Right atrium auricular region (tissue), 2 donors: ENCODE data around the gene SOST. TPM values are rescaled to one million over a fixed set of nuclear protein-coding genes. Genes with fewer than 3 reads are reported as not detected.

ENCODE experiments used
- DNase-seq: peaks from one replicate; pipeline ENCODE4 v3.0.0-alpha.2; 2019; ENCODE audit warnings: low spot score
- H3K27ac ChIP-seq, 2 donors: fragments of 200-600 bp; sonication (generic); 1 replicate in 1 of 2; 2 replicates in 1 of 2; pipeline ENCODE4 v1.5.1; 2016 to 2019
- H3K27me3 ChIP-seq, 2 donors: fragments of 200-600 bp; sonication (generic); one replicate each; pipeline versions ENCODE4 v1.5.1 to v1.6.0; 2017 to 2019
- H3K36me3 ChIP-seq: fragments of 200-600 bp; sonication (generic); one replicate; pipeline ENCODE4 v1.5.1; 2016
- H3K4me1 ChIP-seq, 2 donors: fragments of 200-600 bp; sonication (generic); one replicate each; pipeline versions ENCODE4 v1.5.1 to v1.6.0; 2017 to 2019
- H3K4me3 ChIP-seq, 2 donors: fragments of 200-600 bp; sonication (generic); 1 replicate in 1 of 2; 2 replicates in 1 of 2; pipeline ENCODE4 v1.5.1; 2017 to 2019; ENCODE audit warnings: mild to moderate bottlenecking in 1 of 2, moderate library complexity in 1 of 2
- H3K9me3 ChIP-seq, 2 donors: fragments of 200-600 bp; sonication (generic); one replicate each; pipeline ENCODE4 v1.5.1; 2019
- total RNA-seq, 2 donors: library from RNA; depleted of rRNA; stranded (reverse); fragments of >200 nt; gene quantifications; one replicate each; pipeline ENCODE4 v1.1.0, GENCODE V29; 2016
- TF ChIP-seq, protein P1 (sequence below), 2 donors: fragments of 200-600 bp; sonication (generic); IDR thresholded peaks; one replicate each; pipeline ENCODE4 v1.5.1; 2019; ENCODE audit warnings: antibody characterized with exemption in 2 of 2

The SOST gene
- total RNA-seq, 2 donors from 2014 or later = not detected

DNA sequence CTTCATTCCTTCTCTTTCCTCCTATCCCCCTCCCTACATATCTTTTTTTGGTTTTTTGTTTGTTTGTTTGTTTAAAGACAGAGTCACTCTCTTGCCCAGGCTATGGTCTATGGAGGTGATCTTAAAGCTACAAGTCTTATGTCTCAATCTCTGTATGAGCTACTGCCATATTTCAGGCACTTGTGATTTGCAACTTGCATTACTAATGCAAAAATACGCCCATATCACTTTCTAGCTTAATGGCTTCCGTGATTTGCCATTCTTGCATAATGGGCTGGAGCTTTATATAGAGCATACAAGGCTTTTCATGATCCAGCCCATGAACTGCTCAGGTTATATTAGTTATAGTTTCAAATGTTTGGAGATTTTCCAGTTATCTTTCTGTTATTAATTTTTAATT, 29.1 kb upstream of the SOST start:
- Histone ChIP-seq H3K27ac (no peak overlapping the region), H3K4me1 (no peaks in the 10 kb centered on the region), H3K9me3 (no peaks in the 10 kb centered on the region), H3K4me3 (no peak overlapping the region), H3K27me3 (no peaks in the 10 kb centered on the region), H3K36me3 (no peaks in the 10 kb centered on the region)
- no peak for DNase-seq
- TF ChIP-seq, protein P1, sequence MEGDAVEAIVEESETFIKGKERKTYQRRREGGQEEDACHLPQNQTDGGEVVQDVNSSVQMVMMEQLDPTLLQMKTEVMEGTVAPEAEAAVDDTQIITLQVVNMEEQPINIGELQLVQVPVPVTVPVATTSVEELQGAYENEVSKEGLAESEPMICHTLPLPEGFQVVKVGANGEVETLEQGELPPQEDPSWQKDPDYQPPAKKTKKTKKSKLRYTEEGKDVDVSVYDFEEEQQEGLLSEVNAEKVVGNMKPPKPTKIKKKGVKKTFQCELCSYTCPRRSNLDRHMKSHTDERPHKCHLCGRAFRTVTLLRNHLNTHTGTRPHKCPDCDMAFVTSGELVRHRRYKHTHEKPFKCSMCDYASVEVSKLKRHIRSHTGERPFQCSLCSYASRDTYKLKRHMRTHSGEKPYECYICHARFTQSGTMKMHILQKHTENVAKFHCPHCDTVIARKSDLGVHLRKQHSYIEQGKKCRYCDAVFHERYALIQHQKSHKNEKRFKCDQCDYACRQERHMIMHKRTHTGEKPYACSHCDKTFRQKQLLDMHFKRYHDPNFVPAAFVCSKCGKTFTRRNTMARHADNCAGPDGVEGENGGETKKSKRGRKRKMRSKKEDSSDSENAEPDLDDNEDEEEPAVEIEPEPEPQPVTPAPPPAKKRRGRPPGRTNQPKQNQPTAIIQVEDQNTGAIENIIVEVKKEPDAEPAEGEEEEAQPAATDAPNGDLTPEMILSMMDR (IDR thresholded peaks at IDR 0.05) = no peak

DNA sequence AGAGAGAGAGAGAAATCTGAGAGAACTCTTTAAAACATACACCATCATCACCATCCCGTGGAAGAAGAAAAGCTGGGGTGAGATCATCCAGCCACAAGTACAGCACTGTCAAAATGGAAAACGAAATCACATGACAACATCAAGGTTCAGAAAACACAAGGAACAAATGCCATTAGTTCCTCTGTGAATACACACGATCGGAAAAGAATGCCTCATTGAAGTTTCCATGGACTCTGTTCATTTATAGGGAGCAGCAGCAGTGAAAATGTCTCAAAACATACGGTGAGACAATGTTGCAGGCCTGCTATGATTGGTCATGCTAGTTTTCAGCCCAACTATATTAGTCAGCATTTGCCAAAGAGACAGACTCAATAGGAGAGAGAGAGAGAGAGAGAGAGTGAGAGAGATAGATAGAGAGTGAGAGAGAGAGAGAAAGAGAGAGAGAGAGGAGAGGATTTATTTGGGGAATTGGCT, 26.1 kb upstream of the SOST start:
- TF ChIP-seq, protein P1 (IDR thresholded peaks at IDR 0.05) = no peak
- no peak for DNase-seq
- no peak overlapping the region for H3K4me3 ChIP-seq
- no peaks in the 10 kb centered on the region for H3K9me3 ChIP-seq
- no peaks in the 10 kb centered on the region for H3K36me3 ChIP-seq
- no peaks in the 10 kb centered on the region for H3K27me3 ChIP-seq
- H3K27ac ChIP-seq = no peak overlapping the region
- H3K4me1 ChIP-seq = peaks cover 0 to 4% of the 10 kb centered on the region in 2 donors

DNA sequence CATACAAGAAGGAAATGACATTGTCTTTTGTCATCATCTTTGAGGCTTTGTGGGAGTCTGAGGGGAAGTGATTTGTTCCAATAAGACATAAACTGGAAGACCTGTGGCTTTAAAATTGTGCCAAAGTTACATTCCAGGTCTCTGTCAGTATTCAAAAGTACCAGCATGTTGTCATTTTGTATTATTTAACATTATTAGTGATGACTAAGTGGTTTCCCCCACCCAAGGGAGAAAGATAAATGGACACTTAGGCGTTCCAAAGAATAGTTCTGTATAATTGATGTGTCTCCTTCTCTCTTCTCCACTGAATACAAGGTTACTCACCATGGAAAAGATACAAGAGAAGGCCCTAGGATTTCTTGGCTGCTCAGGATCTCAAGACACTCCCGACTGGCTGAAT, 25.5 kb upstream of the SOST start:
- Histone ChIP-seq H3K27me3 (no peaks in the 10 kb centered on the region), H3K9me3 (no peaks in the 10 kb centered on the region), H3K4me3 (no peak overlapping the region), H3K27ac (no peak overlapping the region), H3K4me1 (peaks cover 0 to 10% of the 10 kb centered on the region in 2 donors), H3K36me3 (no peaks in the 10 kb centered on the region)
- TF ChIP-seq, protein P1 (IDR thresholded peaks at IDR 0.05) = no peak
- DNase-seq = no peak

DNA sequence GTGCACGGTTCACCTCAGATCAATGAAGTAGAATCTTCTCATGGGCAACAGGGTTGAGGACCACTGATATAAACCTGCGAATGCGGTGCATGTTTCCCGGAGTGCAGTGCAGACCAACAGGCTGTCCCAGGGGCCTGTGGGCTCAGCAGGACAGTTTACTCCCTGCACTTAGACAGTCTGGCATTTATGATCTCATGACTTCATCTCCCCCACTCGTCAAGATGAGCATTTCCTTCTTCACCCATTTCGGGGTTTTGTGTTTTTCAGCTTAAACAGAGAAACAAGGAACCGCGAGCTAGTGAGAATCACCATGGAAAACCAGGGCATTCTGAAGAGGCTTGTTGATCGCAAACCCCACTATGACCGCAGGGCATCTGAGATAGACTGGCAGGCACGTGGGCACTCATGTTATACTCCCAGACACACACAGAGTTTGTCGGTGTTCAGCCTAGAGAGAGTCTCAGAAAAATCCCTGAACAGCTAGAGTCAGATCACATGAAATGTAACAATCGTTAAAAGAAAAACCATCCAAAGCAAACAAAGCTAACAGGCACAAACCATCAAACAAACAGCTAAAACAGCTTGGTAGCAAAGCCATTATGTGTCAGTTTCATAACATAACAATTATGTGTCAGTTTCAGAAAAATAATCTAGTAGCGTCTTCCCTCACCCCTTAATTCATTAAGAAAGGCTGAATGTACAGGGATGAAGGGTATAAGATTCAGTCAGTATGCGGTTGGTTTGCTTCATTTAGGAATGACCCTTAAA, 24.5 kb upstream of the SOST start:
- TF ChIP-seq, protein P1 (IDR thresholded peaks at IDR 0.05) = no peak
- Histone ChIP-seq H3K4me3 (no peak overlapping the region), H3K4me1 (peaks cover 0 to 10% of the 10 kb centered on the region in 2 donors), H3K36me3 (no peaks in the 10 kb centered on the region), H3K27ac (no peak overlapping the region), H3K9me3 (no peaks in the 10 kb centered on the region), H3K27me3 (no peaks in the 10 kb centered on the region)
- no peak for DNase-seq

DNA sequence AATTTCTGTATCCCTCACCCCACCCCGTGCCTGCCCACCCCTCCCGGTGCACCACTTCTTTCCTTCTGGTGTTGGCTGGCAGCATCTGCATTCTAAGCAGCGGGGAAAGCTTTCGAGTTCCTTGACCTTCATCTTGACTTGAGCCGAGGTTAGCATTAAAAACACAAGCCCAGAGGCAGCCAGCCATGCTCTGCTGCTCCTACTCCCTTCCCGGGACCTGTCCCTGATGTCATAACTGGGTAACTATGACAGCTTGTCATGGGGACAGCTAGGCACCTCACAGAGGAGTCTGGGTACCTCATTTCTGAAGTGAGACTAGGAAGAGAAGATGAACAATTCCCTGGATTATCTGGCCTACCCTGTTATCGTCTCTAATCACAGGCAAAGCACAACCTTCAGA, 21.5 kb upstream of the SOST start, which contains the start of gene CFAP97D1:
Gene CFAP97D1, plus strand, starts transcription at position 301 of the 400 bp plus-strand sequence. Its CDS starts 28 bp downstream, at position 329.
- H3K9me3 ChIP-seq = no peaks in the 10 kb centered on the region
- TF ChIP-seq, protein P1 (IDR thresholded peaks at IDR 0.05) = no peak
- H3K4me3 ChIP-seq = peak within 1 kb of the TSS; percentile 93
- peaks cover 0 to 40% of the 10 kb centered on the region in 2 donors for H3K4me1 ChIP-seq
- DNase-seq = no peak
- H3K27ac ChIP-seq = peak within 1 kb of the TSS; percentile 100
- peaks cover 9% of the 10 kb centered on the region for H3K36me3 ChIP-seq
- no peaks in the 10 kb centered on the region for H3K27me3 ChIP-seq
